ENCODE data around the gene ZDHHC14.

DNA sequence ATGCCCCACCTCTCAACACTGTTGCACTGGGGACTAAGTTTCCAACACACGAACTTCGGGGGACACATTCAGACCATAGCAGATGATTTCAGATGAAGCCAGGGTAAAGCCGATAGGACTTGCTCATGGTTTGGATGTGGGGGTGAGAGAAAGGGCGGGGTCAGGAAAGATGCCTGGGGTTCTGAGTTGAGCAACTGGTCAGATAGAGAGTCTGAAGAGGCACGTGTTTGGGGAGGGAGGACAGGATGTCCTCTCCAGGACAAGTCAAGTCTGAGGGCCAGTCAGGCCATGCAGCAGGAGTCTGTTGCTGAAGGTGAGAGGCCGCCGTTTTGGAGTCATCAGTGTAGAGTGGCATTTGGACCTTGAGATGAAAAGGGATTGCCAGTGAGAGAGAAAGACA is 244.1 kb downstream of the ZDHHC14 start:
- TF ChIP-seq, protein P1, sequence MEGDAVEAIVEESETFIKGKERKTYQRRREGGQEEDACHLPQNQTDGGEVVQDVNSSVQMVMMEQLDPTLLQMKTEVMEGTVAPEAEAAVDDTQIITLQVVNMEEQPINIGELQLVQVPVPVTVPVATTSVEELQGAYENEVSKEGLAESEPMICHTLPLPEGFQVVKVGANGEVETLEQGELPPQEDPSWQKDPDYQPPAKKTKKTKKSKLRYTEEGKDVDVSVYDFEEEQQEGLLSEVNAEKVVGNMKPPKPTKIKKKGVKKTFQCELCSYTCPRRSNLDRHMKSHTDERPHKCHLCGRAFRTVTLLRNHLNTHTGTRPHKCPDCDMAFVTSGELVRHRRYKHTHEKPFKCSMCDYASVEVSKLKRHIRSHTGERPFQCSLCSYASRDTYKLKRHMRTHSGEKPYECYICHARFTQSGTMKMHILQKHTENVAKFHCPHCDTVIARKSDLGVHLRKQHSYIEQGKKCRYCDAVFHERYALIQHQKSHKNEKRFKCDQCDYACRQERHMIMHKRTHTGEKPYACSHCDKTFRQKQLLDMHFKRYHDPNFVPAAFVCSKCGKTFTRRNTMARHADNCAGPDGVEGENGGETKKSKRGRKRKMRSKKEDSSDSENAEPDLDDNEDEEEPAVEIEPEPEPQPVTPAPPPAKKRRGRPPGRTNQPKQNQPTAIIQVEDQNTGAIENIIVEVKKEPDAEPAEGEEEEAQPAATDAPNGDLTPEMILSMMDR (conservative IDR thresholded peaks at IDR 0.05; ENCODE audit: low read depth, low read length): no peak
- no peak for TF ChIP-seq EZH2 (IDR thresholded peaks at IDR 0.05; ENCODE audit: low read length, unreplicated experiment)
- no peak for TF ChIP-seq EZH2phosphoT487 (IDR thresholded peaks at IDR 0.05; ENCODE audit: borderline replicate concordance, low read length)

All from PC-3 (cell line).